Heart left ventricle (tissue), 16 donors: Measurements from ENCODE around the gene RFT1. TPM values are rescaled to one million over a fixed set of nuclear protein-coding genes. Genes with fewer than 3 reads are reported as not detected.

Source experiments
- ATAC-seq, 4 donors: fragments of 200-7000 bp; cut with Tn5 transposase; one replicate each; pipeline ENCODE4 v1.9.1; 2020 to 2022; ENCODE audit warnings: moderate library complexity in 4 of 4, mild to moderate bottlenecking in 3 of 4, moderate number of reproducible peaks in 1 of 4
- DNase-seq, 5 donors: peaks; one replicate each; pipeline ENCODE4 v3.0.0-alpha.2; 2020
- H3K27ac ChIP-seq, 12 donors: fragments of 200-600 bp; sonication (generic) in 4 of 12; one replicate each; pipeline versions ENCODE4 v1.5.0 to v1.8.0; 2016 to 2022; ENCODE audit warnings: mild to moderate bottlenecking in 2 of 12
- H3K27me3 ChIP-seq, 9 donors: fragments of 200-600 bp; sonication (generic) in 2 of 9; one replicate each; pipeline versions ENCODE4 v1.5.1 to v1.8.0; 2016 to 2022; ENCODE audit warnings: mild to moderate bottlenecking in 3 of 9
- H3K36me3 ChIP-seq, 9 donors: fragments of 200-600 bp; sonication (generic) in 2 of 9; one replicate each; pipeline versions ENCODE4 v1.5.0 to v1.8.0; 2018 to 2022; ENCODE audit warnings: mild to moderate bottlenecking in 2 of 9
- H3K4me1 ChIP-seq, 12 donors: fragments of 200-600 bp; sonication (generic) in 4 of 12; one replicate each; pipeline versions ENCODE4 v1.5.0 to v1.8.0; 2016 to 2022; ENCODE audit warnings: mild to moderate bottlenecking in 3 of 12
- H3K4me3 ChIP-seq, 12 donors: fragments of 200-600 bp; sonication (generic) in 4 of 12; one replicate each; pipeline versions ENCODE4 v1.5.0 to v1.8.0; 2017 to 2022; ENCODE audit warnings: mild to moderate bottlenecking in 9 of 12, moderate library complexity in 4 of 12
- H3K9me3 ChIP-seq, 12 donors: fragments of 200-600 bp; sonication (generic) in 4 of 12; one replicate each; pipeline versions ENCODE4 v1.5.0 to v1.8.0; 2016 to 2022; ENCODE audit warnings: mild to moderate bottlenecking in 1 of 12
- CTCF ChIP-seq, 12 donors: fragments of 200-600 bp; sonication (generic) in 4 of 12; IDR thresholded peaks; one replicate each; pipeline versions ENCODE4 v1.5.0 to v1.8.0; 2018 to 2022; ENCODE audit warnings: antibody characterized with exemption in 12 of 12, mild to moderate bottlenecking in 5 of 12
- POLR2A ChIP-seq, 2 donors: fragments of 450-650 bp; IDR thresholded peaks; one replicate each; pipeline ENCODE4 v1.6.1; 2017; ENCODE audit warnings: antibody characterized with exemption in 2 of 2, mild to moderate bottlenecking in 2 of 2, moderate library complexity in 2 of 2
- WGBS, 4 donors: extraction: QIAGEN DNeasy Blood & Tissue Kit in 2 of 4; methylation state at CpG; one replicate each; pipeline versions ENCODE4 v1.1.5 to v1.1.7; 2013 to 2018; 5-methylcytosine and 5-hydroxymethylcytosine counted together
- intact Hi-C, 10 donors: fragments of 100-400 bp; cut with DNase I; formaldehyde crosslinking; loops; one replicate each; pipeline versions ENCODE4 v1.11.1 to v1.14.2; 2022
- polyA plus RNA-seq, 2 donors: library from polyadenylated mRNA; stranded (reverse); fragments of 200-250 nt; gene quantifications; one replicate each; pipeline ENCODE4 v1.2.3, GENCODE V29; 2013
- total RNA-seq, 9 donors: library from RNA; depleted of rRNA in 2 of 9; stranded (reverse); fragments of >200 nt in 2 of 9; fragmentation: NEBNext Ultra II Directional in 3 of 9; extraction: Animal tissue kit (Norgen Biotek cat#: 25700) in 3 of 9; gene quantifications; one replicate each; pipeline versions ENCODE4 v1.1.0 to v1.2.4, GENCODE V29; 2016 to 2023
- donor health status: ischemic (EF 13 %, LVEDD 7.1; RV severe dilation, severe dysfunction).
- donor health status: healthy with polysubstance abuse.
- donor health status: DM: no; HTN: yes; CAD: no.
- donor health status: DM: no; HTN: no; CAD: no.
- donor health status: ischemic (EF 25% LVEDD 6.9; RV normal size, moderate dysfunction).
- donor health status: ischemic (EF 25% LVEDD 5.7; RV mildly dilated, moderate dysfunction).
- donor health status: healthy.
- donor health status: DM: yes; HTN: yes; CAD: no.
- donor health status: ischemic (EF 35%, LVEDD 5.7; RV mildly dilated, moderate dysfunction).
- donor health status: nonischemic (EF 11% LVEDD 7.7; RV severe dilation, severe dysfunction).
- donor health status: DM: yes; HTN: yes; CAD: no.
- donor health status: PGD.
- donor health status: ischemic (EF 29% LVEDD 5.4; RV normal size, mild dysfunction).
- donor health status: nonischemic (EF 23%, LVEDD 6.1; RV moderate dilation, normal function).

Gene RFT1
- total and polyA plus RNA-seq, 11 donors: 5.0 to 16.2 (median 8.8) TPM

- DNase-seq: peak in 2 of 5 donors; percentile 14 to 21
- Histone ChIP-seq H3K27me3 (no peaks in the 10 kb centered on the region), H3K4me1 (peaks cover 0 to 30% (median 0%) of the 10 kb centered on the region in 12 donors), H3K36me3 (no peaks in the 10 kb centered on the region), H3K27ac (no peak overlapping the region), H3K4me3 (no peak overlapping the region), H3K9me3 (no peaks in the 10 kb centered on the region)
- intact Hi-C loops: no loop called here
- no peak for ATAC-seq
- TF ChIP-seq POLR2A (IDR thresholded peaks at IDR 0.05) (no peak), CTCF (IDR thresholded peaks at IDR 0.05) (no peak)
- 78 to 90% (median 87%) methylated on average over 13 of the region's 13 CpGs for WGBS, 4 donors
These were observed 18.9 kb upstream of the RFT1 start for GRCh38 chr3:53149006-53149690.

GRCh38 chr3:53147903-53148400 is 17.7 kb upstream of the RFT1 start:
- Histone ChIP-seq H3K36me3 (no peaks in the 10 kb centered on the region), H3K4me3 (no peak overlapping the region), H3K4me1 (peaks cover 0 to 40% (median 0%) of the 10 kb centered on the region in 12 donors), H3K27ac (no peak overlapping the region), H3K27me3 (no peaks in the 10 kb centered on the region), H3K9me3 (no peaks in the 10 kb centered on the region)
- intact Hi-C loops: no loop called here
- ATAC-seq (no peak), DNase-seq (peak in 2 of 5 donors; percentile 1 to 16)
- WGBS, 4 donors: 94 to 100% (median 98%) methylated on average over 2 of the region's 2 CpGs
- TF ChIP-seq POLR2A (IDR thresholded peaks at IDR 0.05): no peak
- TF ChIP-seq CTCF (IDR thresholded peaks at IDR 0.05): no peak

GRCh38 chr3:53147151-53147902 is 17.1 kb upstream of the RFT1 start:
- Histone ChIP-seq H3K4me3 (no peak overlapping the region), H3K27me3 (no peaks in the 10 kb centered on the region), H3K4me1 (peaks cover 0 to 46% (median 0%) of the 10 kb centered on the region in 12 donors), H3K27ac (peak overlapping the region in 1 of 12 donors; percentile 70), H3K36me3 (no peaks in the 10 kb centered on the region), H3K9me3 (no peaks in the 10 kb centered on the region)
- ATAC-seq (no peak), DNase-seq (peak in 1 of 5 donors; percentile 32)
- WGBS, 4 donors: 85 to 91% (median 88%) methylated on average over 11 of the region's 11 CpGs
- intact Hi-C loops: no loop called here
- TF ChIP-seq CTCF (IDR thresholded peaks at IDR 0.05) (no peak), POLR2A (IDR thresholded peaks at IDR 0.05) (no peak)

GRCh38 chr3:53146319-53146891 is 16.2 kb upstream of the RFT1 start:
- WGBS, 4 donors: 83 to 93% (median 88%) methylated on average over 7 of the region's 7 CpGs
- Histone ChIP-seq H3K27ac (no peak overlapping the region), H3K9me3 (no peaks in the 10 kb centered on the region), H3K4me3 (no peak overlapping the region), H3K36me3 (no peaks in the 10 kb centered on the region), H3K4me1 (peaks cover 0 to 54% (median 0%) of the 10 kb centered on the region in 12 donors), H3K27me3 (no peaks in the 10 kb centered on the region)
- ATAC-seq (no peak), DNase-seq (peak in 1 of 5 donors; percentile 11)
- intact Hi-C loops: no loop called here
- TF ChIP-seq CTCF (IDR thresholded peaks at IDR 0.05): no peak
- no peak for TF ChIP-seq POLR2A (IDR thresholded peaks at IDR 0.05)
